SU-DHL-6 (cell line): ENCODE measurements around the gene CCR5.

Source experiments
- H2AFZ ChIP-seq: fragments of 200-600 bp; sonication (generic); 2 replicates; pipeline ENCODE4 v1.6.1; 2014; ENCODE audit warnings: low read depth, mild to moderate bottlenecking, moderate library complexity, mixed read lengths, antibody characterized with exemption, low read length; ENCODE audit not compliant: severe bottlenecking
- H3F3A ChIP-seq: fragments of 200-600 bp; shearing (Covaris generic); 2 replicates; pipeline ENCODE4 v1.6.0; 2016; ENCODE audit warnings: antibody characterized with exemption, mild to moderate bottlenecking; ENCODE audit not compliant: insufficient read depth
- H3K27ac ChIP-seq: fragments of 200-600 bp; sonication (generic); 2 replicates; pipeline ENCODE4 v1.5.1; 2016; ENCODE audit warnings: low read depth, mild to moderate bottlenecking, low read length, moderate library complexity, mixed read lengths
- H3K27me3 ChIP-seq: fragments of 200-600 bp; sonication (generic), shearing (Covaris generic); 2 replicates; pipeline ENCODE4 v1.6.0; 2014; ENCODE audit warnings: mild to moderate bottlenecking, low read length
- H3K36me3 ChIP-seq: fragments of 200-600 bp; sonication (generic); 2 replicates; pipeline ENCODE4 v1.6.1; 2014; ENCODE audit warnings: mild to moderate bottlenecking, low read length, mixed read lengths
- H3K4me2 ChIP-seq: fragments of 300-600, 200-600 bp; shearing (Covaris generic), sonication (generic); 2 replicates; pipeline ENCODE4 v1.6.0; 2014; ENCODE audit warnings: low read length, low read depth, mild to moderate bottlenecking; ENCODE audit not compliant: poor library complexity, severe bottlenecking
- H3K4me3 ChIP-seq: fragments of 200-600 bp; sonication (generic); 2 replicates; pipeline ENCODE4 v1.5.1; 2014; ENCODE audit warnings: antibody characterized with exemption, low read length, mild to moderate bottlenecking, mixed read lengths; ENCODE audit not compliant: insufficient read depth, poor library complexity, severe bottlenecking
- H3K79me2 ChIP-seq: fragments of 200-600 bp; sonication (generic); 2 replicates; pipeline ENCODE4 v1.6.1; 2014; ENCODE audit warnings: mild to moderate bottlenecking, low read length, moderate library complexity; ENCODE audit not compliant: insufficient read depth
- H3K9ac ChIP-seq: fragments of 200-600 bp; sonication (generic); 2 replicates; pipeline ENCODE4 v1.7.0; 2014; ENCODE audit warnings: mild to moderate bottlenecking, low read length
- H3K9me2 ChIP-seq: fragments of 200-600 bp; sonication (generic); replicated peaks from 2 replicates; pipeline ENCODE4 v1.6.1; 2014; ENCODE audit warnings: low read length; ENCODE audit not compliant: insufficient read depth
- H3K9me3 ChIP-seq: fragments of 200-600 bp; sonication (generic); 2 replicates; pipeline ENCODE4 v1.6.1; 2014; ENCODE audit warnings: low read length, mixed read lengths; ENCODE audit not compliant: insufficient read depth
- H4K20me1 ChIP-seq: fragments of 200-600 bp; sonication (generic); 2 replicates; pipeline ENCODE4 v1.6.1; 2014; ENCODE audit warnings: low read depth, mild to moderate bottlenecking, antibody characterized with exemption, low read length, moderate library complexity, mixed read lengths
- EZH2phosphoT487 ChIP-seq: fragments of 200-600 bp; sonication (generic), shearing (Covaris generic); conservative IDR thresholded peaks from 2 replicates; pipeline ENCODE4 v1.6.1; 2018; ENCODE audit warnings: mild to moderate bottlenecking, antibody characterized with exemption, low read length, moderate library complexity, mixed read lengths
- TF ChIP-seq, protein P1 (sequence below): fragments of 200-600 bp; sonication (generic); IDR thresholded peaks from one replicate; pipeline ENCODE4 v1.5.1; 2017; ENCODE audit warnings: antibody characterized with exemption, mild to moderate bottlenecking, low read length, moderate library complexity; ENCODE audit not compliant: insufficient read depth, poor library complexity, severe bottlenecking

Gene CCR5

DNA sequence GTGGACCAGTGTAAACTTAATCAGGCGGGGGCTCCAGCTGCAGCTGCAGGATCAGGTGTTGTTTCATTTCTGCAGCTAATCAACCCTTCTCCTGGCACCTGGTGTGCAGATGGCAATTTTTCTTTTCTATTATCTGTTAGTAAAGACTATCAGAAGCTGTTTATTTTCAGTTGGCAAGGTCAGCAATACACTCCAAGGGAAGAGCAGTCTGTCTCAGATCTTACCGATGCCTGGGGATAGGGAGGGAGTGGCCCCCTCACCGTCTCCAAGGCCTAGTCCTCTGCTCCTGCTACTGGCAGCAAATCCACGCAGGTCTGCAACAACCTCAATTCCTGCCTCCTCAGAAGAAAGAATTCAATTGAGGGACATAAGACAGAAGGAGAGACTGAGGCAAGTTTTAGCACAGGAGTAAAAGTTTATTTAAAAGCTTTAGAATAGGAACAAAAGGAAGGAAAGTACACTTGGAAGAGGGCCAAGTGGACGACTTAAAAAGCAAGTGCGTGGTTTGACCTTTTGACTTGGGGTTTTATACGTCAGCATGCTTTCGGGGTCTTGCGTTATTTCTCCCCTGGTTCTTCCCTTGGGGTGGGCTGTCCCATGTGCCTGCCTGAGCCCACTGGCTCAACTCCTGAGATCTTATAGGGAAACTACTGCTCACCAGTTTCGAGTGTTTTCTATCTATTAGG lies 45.5 kb downstream of the CCR5 start:
- no peaks in the 10 kb centered on the region for H3F3A ChIP-seq
- H3K4me2 ChIP-seq: no peak overlapping the region
- TF ChIP-seq, protein P1, sequence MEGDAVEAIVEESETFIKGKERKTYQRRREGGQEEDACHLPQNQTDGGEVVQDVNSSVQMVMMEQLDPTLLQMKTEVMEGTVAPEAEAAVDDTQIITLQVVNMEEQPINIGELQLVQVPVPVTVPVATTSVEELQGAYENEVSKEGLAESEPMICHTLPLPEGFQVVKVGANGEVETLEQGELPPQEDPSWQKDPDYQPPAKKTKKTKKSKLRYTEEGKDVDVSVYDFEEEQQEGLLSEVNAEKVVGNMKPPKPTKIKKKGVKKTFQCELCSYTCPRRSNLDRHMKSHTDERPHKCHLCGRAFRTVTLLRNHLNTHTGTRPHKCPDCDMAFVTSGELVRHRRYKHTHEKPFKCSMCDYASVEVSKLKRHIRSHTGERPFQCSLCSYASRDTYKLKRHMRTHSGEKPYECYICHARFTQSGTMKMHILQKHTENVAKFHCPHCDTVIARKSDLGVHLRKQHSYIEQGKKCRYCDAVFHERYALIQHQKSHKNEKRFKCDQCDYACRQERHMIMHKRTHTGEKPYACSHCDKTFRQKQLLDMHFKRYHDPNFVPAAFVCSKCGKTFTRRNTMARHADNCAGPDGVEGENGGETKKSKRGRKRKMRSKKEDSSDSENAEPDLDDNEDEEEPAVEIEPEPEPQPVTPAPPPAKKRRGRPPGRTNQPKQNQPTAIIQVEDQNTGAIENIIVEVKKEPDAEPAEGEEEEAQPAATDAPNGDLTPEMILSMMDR: no peak
- no peak for TF ChIP-seq EZH2phosphoT487
- H3K9ac ChIP-seq: no peak overlapping the region
- no peak overlapping the region for H3K4me3 ChIP-seq
- no peaks in the 10 kb centered on the region for H3K9me3 ChIP-seq
- H2AFZ ChIP-seq: no peak overlapping the region
- H3K79me2 ChIP-seq: no peaks in the 10 kb centered on the region
- H3K36me3 ChIP-seq: no peaks in the 10 kb centered on the region
- H4K20me1 ChIP-seq: no peaks in the 10 kb centered on the region
- no peaks in the 10 kb centered on the region for H3K9me2 ChIP-seq
- H3K27me3 ChIP-seq: no peaks in the 10 kb centered on the region
- no peak overlapping the region for H3K27ac ChIP-seq

DNA sequence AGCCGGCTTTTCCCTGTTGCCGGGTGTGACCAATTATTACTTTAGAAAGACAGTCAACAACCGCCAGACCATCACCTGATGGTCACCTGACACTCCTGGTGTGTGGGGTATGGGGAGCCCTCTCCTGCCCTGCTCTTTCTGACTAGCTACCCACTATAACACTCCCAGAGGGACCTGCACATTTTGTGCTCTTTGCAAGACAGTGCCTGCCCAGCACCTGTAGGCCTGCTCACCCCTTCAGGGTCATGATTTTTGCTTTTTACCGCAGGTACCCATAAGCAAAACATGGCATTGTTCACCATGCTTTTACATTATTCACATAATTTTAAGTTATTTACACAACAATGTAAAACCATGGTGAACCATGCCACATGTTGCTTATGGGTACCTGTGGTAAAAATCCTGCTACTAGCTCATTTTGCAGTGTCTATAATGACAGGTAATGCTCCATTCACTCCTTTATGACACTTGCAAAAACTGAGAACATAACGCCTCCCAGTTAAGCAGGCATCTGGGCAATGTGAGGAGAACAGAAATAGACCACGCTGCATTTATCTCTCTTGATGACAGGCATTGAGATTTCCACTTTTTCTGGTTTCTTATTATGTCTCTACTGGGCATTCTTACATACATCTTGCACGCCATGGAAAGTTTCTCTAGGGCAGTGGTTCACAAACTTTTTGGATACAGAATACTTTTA lies 46.2 kb downstream of the CCR5 start:
- Histone ChIP-seq H3K4me2 (no peak overlapping the region), H3K4me3 (no peak overlapping the region), H3K79me2 (no peaks in the 10 kb centered on the region), H3K9me3 (no peaks in the 10 kb centered on the region), H3K27me3 (no peaks in the 10 kb centered on the region), H4K20me1 (no peaks in the 10 kb centered on the region), H3K36me3 (no peaks in the 10 kb centered on the region), H2AFZ (no peak overlapping the region), H3K9me2 (no peaks in the 10 kb centered on the region), H3K27ac (no peak overlapping the region), H3F3A (no peaks in the 10 kb centered on the region), H3K9ac (no peak overlapping the region)
- no peak for TF ChIP-seq EZH2phosphoT487
- TF ChIP-seq, protein P1: no peak

DNA sequence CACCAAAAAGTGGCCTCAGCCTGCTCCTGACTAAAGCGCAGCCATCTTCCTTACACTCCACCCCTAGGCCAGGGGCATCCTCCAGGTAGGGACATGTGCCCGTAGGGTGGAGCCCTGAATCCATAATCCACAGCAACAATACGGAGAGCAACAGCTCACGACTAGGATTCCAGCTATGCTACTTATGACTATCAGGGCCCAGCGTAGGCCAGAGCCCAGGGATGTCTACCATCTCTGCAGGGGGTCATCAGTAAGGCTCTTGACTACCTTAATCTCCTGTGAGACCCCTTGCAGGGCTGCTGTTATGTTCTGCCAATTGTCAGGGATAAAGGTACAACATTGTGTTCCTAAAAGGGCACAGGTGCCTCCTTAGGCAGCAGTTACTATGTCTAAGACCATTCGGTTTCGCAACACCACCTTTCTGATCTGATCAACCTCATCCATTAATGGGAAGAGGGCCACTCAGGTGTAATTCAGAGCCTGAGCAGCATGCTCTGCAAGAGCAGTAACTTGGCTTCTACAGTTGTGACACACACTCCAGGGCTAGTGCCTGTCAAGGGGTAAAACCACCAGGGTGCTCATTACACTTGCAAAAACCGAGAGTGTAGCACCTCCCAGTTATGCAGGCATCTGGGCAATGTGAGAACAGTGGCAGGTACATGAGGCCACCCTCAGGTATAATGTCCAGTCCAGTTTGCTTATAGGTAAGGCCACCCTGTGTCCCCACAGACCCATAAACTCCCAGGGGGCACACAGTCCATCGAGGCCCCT lies 47.3 kb downstream of the CCR5 start:
- no peak overlapping the region for H3K4me3 ChIP-seq
- TF ChIP-seq EZH2phosphoT487: no peak
- TF ChIP-seq, protein P1: no peak
- no peaks in the 10 kb centered on the region for H3K9me2 ChIP-seq
- H4K20me1 ChIP-seq: no peaks in the 10 kb centered on the region
- H3K4me2 ChIP-seq: no peak overlapping the region
- no peaks in the 10 kb centered on the region for H3K79me2 ChIP-seq
- H3K27me3 ChIP-seq: no peaks in the 10 kb centered on the region
- no peaks in the 10 kb centered on the region for H3K9me3 ChIP-seq
- no peak overlapping the region for H3K27ac ChIP-seq
- no peaks in the 10 kb centered on the region for H3F3A ChIP-seq
- H2AFZ ChIP-seq: no peak overlapping the region
- no peak overlapping the region for H3K9ac ChIP-seq
- H3K36me3 ChIP-seq: no peaks in the 10 kb centered on the region
